HepG2 (cell line): ENCODE results near the gene RBM47. TPM values are rescaled to one million over a fixed set of nuclear protein-coding genes. Genes with fewer than 3 reads are reported as not detected.

Source experiments
- ATAC-seq: fragments of 200-7000 bp; cut with Tn5 transposase; 3 replicates; pipeline ENCODE4 v1.9.1; 2020; ENCODE audit warnings: mild to moderate bottlenecking, moderate library complexity
- BruUV-seq: library from RNA; stranded (reverse); fragments of 400-500 nt; replicated peaks from 2 replicates; lab custom pipeline; 2021; lab: Mats Ljungman, UMichigan
- CTCF ChIA-PET: fragments of 300-600 bp; formaldehyde crosslinking; extraction: SDS; loops from one replicate; lab custom pipeline; 2021; ENCODE audit warnings: low total read pairs, inconsistent platforms, low intra/inter-chr PET ratio; lab: Yijun Ruan, JAX
- POLR2A ChIA-PET: fragments of 350-600 bp; sonication (Branson Sonifier 250); formaldehyde crosslinking; loops from one replicate; lab custom pipeline; 2020; ENCODE audit warnings: antibody characterized with exemption, inconsistent platforms; lab: Yijun Ruan, JAX
- DNase-seq: peaks from one replicate; pipeline ENCODE4 v3.0.0-alpha.2; 2015; ENCODE audit warnings: low spot score
- FAIRE-seq: peaks from 3 replicates; lab custom pipeline; 2011; peaks lifted over from hg19 to GRCh38; lab: Jason Lieb, UNC
- H2AFZ ChIP-seq: one replicate; pipeline ENCODE4 v1.6.1; 2011; ENCODE audit warnings: low read length, inconsistent platforms
- H3K27ac ChIP-seq: fragments of 300-600 bp; 3 replicates; pipeline ENCODE4 v1.8.0; 2011; ENCODE audit warnings: mixed run types, mild to moderate bottlenecking, mixed read lengths, low read length, inconsistent platforms; ENCODE audit not compliant: insufficient read depth; ENCODE audit errors: extremely low read length
- H3K27me3 ChIP-seq, 2 experiments: fragments of 200-600 bp in 1 of 2; 2 replicates in 1 of 2; 3 replicates in 1 of 2; pipeline versions ENCODE4 v1.6.0 to v1.8.0; 2011; ENCODE audit warnings: low read length in 2 of 2, mild to moderate bottlenecking in 2 of 2, moderate library complexity in 2 of 2, inconsistent platforms in 1 of 2; ENCODE audit not compliant: insufficient read depth in 2 of 2, control insufficient read depth in 1 of 2
- H3K36me3 ChIP-seq, 2 experiments: fragments of 200-600 bp in 1 of 2; replicated peaks in 1 of 2; 2 replicates in 1 of 2; 3 replicates in 1 of 2; pipeline versions ENCODE4 v1.5.1 to v1.8.0; 2011; ENCODE audit warnings: low read length in 2 of 2, inconsistent platforms in 1 of 2; ENCODE audit not compliant: insufficient read depth in 2 of 2, control insufficient read depth in 1 of 2
- H3K4me1 ChIP-seq: 2 replicates; pipeline ENCODE4 v1.5.1; 2012; ENCODE audit warnings: low read length, inconsistent platforms; ENCODE audit not compliant: insufficient read depth
- H3K4me2 ChIP-seq: 2 replicates; pipeline ENCODE4 v1.6.0; 2011; ENCODE audit warnings: low read depth, low read length, inconsistent platforms
- H3K4me3 ChIP-seq, 3 experiments: fragments of 200-600 bp in 1 of 3; sonication (generic), shearing (Covaris generic) in 1 of 3; replicated peaks in 1 of 3; 2 replicates each; pipeline ENCODE4 v1.5.1; 2011 to 2016; ENCODE audit warnings: low read length in 3 of 3, inconsistent platforms in 2 of 3, low read depth in 2 of 3, mild to moderate bottlenecking in 2 of 3, control low read depth in 1 of 3, mixed read lengths in 1 of 3; ENCODE audit not compliant: insufficient read depth in 1 of 3
- H3K79me2 ChIP-seq: one replicate; pipeline ENCODE4 v1.6.1; 2011; ENCODE audit warnings: low read length, inconsistent platforms; ENCODE audit not compliant: insufficient read depth
- H3K9ac ChIP-seq: 2 replicates; pipeline ENCODE4 v1.6.0; 2011; ENCODE audit warnings: mild to moderate bottlenecking, low read depth, low read length, inconsistent platforms; ENCODE audit not compliant: insufficient read depth
- H3K9me3 ChIP-seq: 2 replicates; pipeline ENCODE4 v1.5.1; 2012; ENCODE audit warnings: mild to moderate bottlenecking, low read length
- H4K20me1 ChIP-seq: 2 replicates; pipeline ENCODE4 v1.6.0; 2011; ENCODE audit warnings: inconsistent platforms, mild to moderate bottlenecking, low read length, moderate library complexity; ENCODE audit not compliant: insufficient read depth
- GMEB2 ChIP-seq: IDR thresholded peaks from 2 replicates; pipeline ENCODE4 v1.6.1; 2016; ENCODE audit warnings: missing biosample characterization, missing genetic modification reagents, low read depth
- HIVEP1 ChIP-seq: sonication (generic); formaldehyde crosslinking; IDR thresholded peaks from 2 replicates; pipeline ENCODE4 v1.4.0; 2020; ENCODE audit warnings: mild to moderate bottlenecking, missing genetic modification reagents
- HMGXB3 ChIP-seq: sonication (generic); formaldehyde crosslinking; IDR thresholded peaks from 2 replicates; pipeline ENCODE4 v1.4.0; 2020; ENCODE audit warnings: missing genetic modification reagents, borderline replicate concordance
- NFIC ChIP-seq: IDR thresholded peaks from 2 replicates; pipeline ENCODE4 v1.6.1; 2012; ENCODE audit warnings: mild to moderate bottlenecking, low read length, inconsistent platforms
- ZNF597 ChIP-seq: sonication (generic); formaldehyde crosslinking; IDR thresholded peaks from 2 replicates; pipeline ENCODE4 v1.5.0; 2020; ENCODE audit warnings: missing genetic modification reagents
- WGBS: methylation state at CpG from one replicate; pipeline ENCODE4 v1.1.6; 2017; ENCODE audit warnings: low lambda C conversion rate; 5-methylcytosine and 5-hydroxymethylcytosine counted together
- in situ Hi-C: cut with HindIII; loops from 2 replicates; pipeline ENCODE4 v1.10.0; 2017; ENCODE audit warnings: low pct_unique_long_range_greater_than_20kb; ENCODE audit not compliant: extremely low pct_ligation_motif_present
- intact Hi-C: fragments of 100-400 bp; cut with micrococcal nuclease; formaldehyde crosslinking; loops from one replicate; pipeline ENCODE4 v1.10.0; 2022; ENCODE audit not compliant: unreplicated experiment
- polyA plus RNA-seq, 8 experiments: library from polyadenylated mRNA; depleted of rRNA in 3 of 8; stranded (reverse) in 7 of 8; unstranded in 1 of 8; fragments of >200 nt; fragmentation: Illumina TruSeq in 4 of 8; extraction: Trizol in 4 of 8; gene quantifications; 2 replicates each; pipeline versions ENCODE4 v1.2.1 to v1.2.3, GENCODE V29; 2011 to 2016; ENCODE audit warnings: low read depth in 4 of 8, missing spikeins in 1 of 8, mixed read lengths in 1 of 8; ENCODE audit not compliant: insufficient read depth in 1 of 8
- total RNA-seq, 5 experiments: library from RNA; depleted of rRNA; stranded (reverse); fragments of >200 nt; fragmentation: Illumina TruSeq; extraction: Trizol; gene quantifications; 2 replicates each; pipeline ENCODE4 v1.2.3, GENCODE V29; 2016; ENCODE audit warnings: low read depth in 1 of 5

Gene RBM47
- total and polyA plus RNA-seq, 2 of the 13 experiments (the other 11 are each of a cell fraction or from before 2014, with no cell fraction given): 1.2 to 2.5 TPM

- WGBS: 6% methylated on average over 2 of the region's 2 CpGs
- BruUV-seq: no TSS peak
- H3K9me3 ChIP-seq: no peaks in the 10 kb centered on the region
- no peaks in the 10 kb centered on the region for H3K27me3 ChIP-seq
- in situ Hi-C loops (no loop called here), intact Hi-C loops (no loop called here)
- no peaks in the 10 kb centered on the region for H3K4me1 ChIP-seq
- ATAC-seq (no peak), FAIRE-seq (no peak), DNase-seq (no peak)
- POLR2A ChIA-PET: no interaction called here
- H3K79me2 ChIP-seq: no peaks in the 10 kb centered on the region
- no peak overlapping the region for H3K27ac ChIP-seq
- no peak overlapping the region for H3K4me3 ChIP-seq
- TF ChIP-seq GMEB2 (CRISPR knock-in tag) (no peak), NFIC (no peak)
- H4K20me1 ChIP-seq: no peaks in the 10 kb centered on the region
- H3K4me2 ChIP-seq: no peak overlapping the region
- no peak overlapping the region for H2AFZ ChIP-seq
- CTCF ChIA-PET: no interaction called here
- no peak overlapping the region for H3K9ac ChIP-seq
- H3K36me3 ChIP-seq: no peaks in the 10 kb centered on the region
Measured at GRCh38 chr4:40608628-40609027, 21.0 kb downstream of the RBM47 start.

- WGBS: 79% methylated on average over 3 of the region's 3 CpGs
- intact Hi-C loops: no loop called here
- Histone ChIP-seq H2AFZ (no peak overlapping the region), H4K20me1 (no peaks in the 10 kb centered on the region), H3K27me3 (no peaks in the 10 kb centered on the region), H3K36me3 (no peaks in the 10 kb centered on the region), H3K27ac (no peak overlapping the region), H3K4me1 (no peaks in the 10 kb centered on the region), H3K4me3 (no peak overlapping the region), H3K9me3 (no peaks in the 10 kb centered on the region), H3K9ac (no peak overlapping the region), H3K79me2 (no peaks in the 10 kb centered on the region), H3K4me2 (no peak overlapping the region)
- ChIA-PET POLR2A (no interaction called here), CTCF (no interaction called here)
- ATAC-seq (no peak), FAIRE-seq (no peak), DNase-seq (no peak)
- no TSS peak for BruUV-seq
- in situ Hi-C loops: no loop called here
- TF ChIP-seq HIVEP1 (CRISPR knock-in tag) (no peak), HMGXB3 (CRISPR knock-in tag) (no peak), ZNF597 (CRISPR knock-in tag) (no peak)
Measured at GRCh38 chr4:40607221-40607620, 22.4 kb downstream of the RBM47 start.
